CD14-positive monocyte (primary cell): ENCODE data around the gene SLC4A11. TPM values are rescaled to one million over a fixed set of nuclear protein-coding genes. Genes with fewer than 3 reads are reported as not detected.
A peak's percentile ranks its signal among the peaks of the same experiment; 100 is the strongest.

ENCODE experiments used
- DNase-seq, 3 donors: peaks; one replicate each; pipeline ENCODE4 v3.0.0-alpha.2; 2011 to 2022
- H2AFZ ChIP-seq: 2 replicates; pipeline ENCODE4 v1.6.0; 2012; ENCODE audit warnings: mild to moderate bottlenecking, low read depth, low read length, inconsistent platforms; ENCODE audit not compliant: insufficient read depth, poor library complexity, severe bottlenecking
- H3K27ac ChIP-seq, 2 donors: 1 replicate in 1 of 2; 2 replicates in 1 of 2; pipeline ENCODE4 v1.5.1; 2012 to 2013; ENCODE audit warnings: low read length in 2 of 2, control low read depth in 1 of 2, inconsistent platforms in 1 of 2, low read depth in 1 of 2, mild to moderate bottlenecking in 1 of 2
- H3K27me3 ChIP-seq, 2 donors: one replicate each; pipeline versions ENCODE4 v1.6.0 to v1.6.1; 2011 to 2013; ENCODE audit warnings: low read length in 2 of 2; ENCODE audit not compliant: control insufficient read depth in 2 of 2, insufficient read depth in 2 of 2
- H3K36me3 ChIP-seq, 2 donors: replicated peaks in 1 of 2; 1 replicate in 1 of 2; 2 replicates in 1 of 2; pipeline versions ENCODE4 v1.5.1 to v1.6.1; 2012 to 2013; ENCODE audit warnings: low read length in 2 of 2, control low read depth in 1 of 2, inconsistent platforms in 1 of 2, mild to moderate bottlenecking in 1 of 2; ENCODE audit not compliant: insufficient read depth in 2 of 2, control insufficient read depth in 1 of 2
- H3K4me1 ChIP-seq, 2 donors: 1 replicate in 1 of 2; 2 replicates in 1 of 2; pipeline versions ENCODE4 v1.5.1 to v1.6.1; 2012 to 2013; ENCODE audit warnings: low read length in 2 of 2, control low read depth in 1 of 2, inconsistent platforms in 1 of 2, mild to moderate bottlenecking in 1 of 2, moderate library complexity in 1 of 2; ENCODE audit not compliant: insufficient read depth in 2 of 2, control insufficient read depth in 1 of 2
- H3K4me2 ChIP-seq: replicated peaks from 2 replicates; pipeline ENCODE3; 2012; ENCODE audit warnings: low read length, moderate library complexity, mild to moderate bottlenecking; ENCODE audit not compliant: poor library complexity, severe bottlenecking; ENCODE audit errors: extremely low read depth
- H3K4me3 ChIP-seq, 3 experiments: fragments of 200-600 bp in 1 of 3; sonication (generic) in 1 of 3; replicated peaks in 1 of 3; 1 replicate in 2 of 3; 2 replicates in 1 of 3; pipeline ENCODE4 v1.5.1; 2011 to 2013; ENCODE audit warnings: low read length in 3 of 3, mild to moderate bottlenecking in 3 of 3, control low read depth in 2 of 3, low read depth in 2 of 3, inconsistent platforms in 1 of 3, moderate library complexity in 1 of 3
- H3K79me2 ChIP-seq: 2 replicates; pipeline ENCODE4 v1.6.0; 2012; ENCODE audit warnings: mild to moderate bottlenecking, control low read depth, inconsistent platforms, low read length, moderate library complexity; ENCODE audit not compliant: insufficient read depth
- H3K9ac ChIP-seq: 2 replicates; pipeline ENCODE4 v1.6.0; 2017; ENCODE audit warnings: low read length, mild to moderate bottlenecking; ENCODE audit not compliant: insufficient read depth, poor library complexity, severe bottlenecking
- H3K9me3 ChIP-seq, 2 donors: replicated peaks in 1 of 2; 1 replicate in 1 of 2; 2 replicates in 1 of 2; pipeline versions ENCODE4 v1.5.1 to v1.6.1; 2012 to 2013; ENCODE audit warnings: low read length in 2 of 2, control low read depth in 1 of 2; ENCODE audit not compliant: control insufficient read depth in 1 of 2, insufficient read depth in 1 of 2
- H4K20me1 ChIP-seq: 2 replicates; pipeline ENCODE4 v1.6.0; 2012; ENCODE audit warnings: mild to moderate bottlenecking, low read length, control low read depth, moderate library complexity; ENCODE audit not compliant: insufficient read depth
- H3K27ac Mint-ChIP-seq, 7 donors: one replicate each; pipeline ENCODE4 v1.8.0; 2020; ENCODE audit warnings: mild to moderate bottlenecking in 7 of 7, mixed read lengths in 7 of 7, moderate library complexity in 6 of 7, inconsistent platforms in 2 of 7
- H3K27me3 Mint-ChIP-seq, 3 donors: one replicate each; pipeline ENCODE4 v1.8.0; 2021 to 2022; ENCODE audit warnings: low read depth in 3 of 3, mild to moderate bottlenecking in 3 of 3, mixed read lengths in 3 of 3, moderate library complexity in 3 of 3, inconsistent platforms in 1 of 3
- H3K36me3 Mint-ChIP-seq, 2 donors: one replicate each; pipeline ENCODE4 v1.8.0; 2020; ENCODE audit warnings: mixed read lengths in 2 of 2, inconsistent platforms in 1 of 2, mild to moderate bottlenecking in 1 of 2
- H3K4me1 Mint-ChIP-seq: one replicate; pipeline ENCODE4 v1.8.0; 2020; ENCODE audit warnings: mild to moderate bottlenecking, mixed read lengths
- H3K4me3 Mint-ChIP-seq, 2 donors: one replicate each; pipeline ENCODE4 v1.8.0; 2020; ENCODE audit warnings: mild to moderate bottlenecking in 2 of 2, mixed read lengths in 2 of 2, moderate library complexity in 1 of 2
- H3K9me3 Mint-ChIP-seq, 7 donors: one replicate each; pipeline ENCODE4 v1.8.0; 2020 to 2022; ENCODE audit warnings: mixed read lengths in 7 of 7, mild to moderate bottlenecking in 6 of 7, moderate library complexity in 6 of 7, inconsistent platforms in 2 of 7
- WGBS: methylation state at CpG from one replicate; pipeline ENCODE4 v1.1.5; 2013; ENCODE audit warnings: missing lambda C conversion rate; ENCODE audit not compliant: insufficient coverage; 5-methylcytosine and 5-hydroxymethylcytosine counted together
- intact Hi-C, 2 donors: fragments of 100-400 bp; cut with micrococcal nuclease; formaldehyde crosslinking; loops; one replicate each; pipeline versions ENCODE4 v1.15.0 to v1.15.1; 2023
- polyA plus RNA-seq, 3 donors: library from polyadenylated mRNA; depleted of rRNA in 1 of 3; unstranded in 2 of 3; stranded (reverse) in 1 of 3; fragments of 300-500 nt in 2 of 3; fragments of >200 nt in 1 of 3; fragmentation: Illumina TruSeq in 2 of 3; gene quantifications; 1 replicate in 2 of 3; 2 replicates in 1 of 3; pipeline ENCODE4 v1.2.3, GENCODE V29; 2012 to 2021
- TF ChIP-seq, protein P1 (sequence below): fragments of 200-600 bp; IDR thresholded peaks from one replicate; pipeline ENCODE4 v1.8.0; 2022; ENCODE audit warnings: antibody characterized with exemption, mild to moderate bottlenecking

SLC4A11 gene
- polyA plus RNA-seq, 3 donors, result 0.11 to 0.33 TPM; not detected in 1

GRCh38 chr20:3275064-3275935 is 36.3 kb upstream of the SLC4A11 start:
- H3K27me3 Mint-ChIP-seq, result no peaks in the 10 kb centered on the region
- H3K9ac ChIP-seq, result no peak overlapping the region
- no peak for DNase-seq
- H3K36me3 Mint-ChIP-seq, result peaks cover 80 to 88% of the 10 kb centered on the region in 2 donors
- no peaks in the 10 kb centered on the region for H3K9me3 ChIP-seq
- no peaks in the 10 kb centered on the region for H3K79me2 ChIP-seq
- H3K4me1 Mint-ChIP-seq, result no peaks in the 10 kb centered on the region
- H3K36me3 ChIP-seq, result peaks cover 68 to 79% of the 10 kb centered on the region in 2 donors
- no peaks in the 10 kb centered on the region for H3K9me3 Mint-ChIP-seq
- 97% methylated on average over 5 of the region's 5 CpGs for WGBS
- no peaks in the 10 kb centered on the region for H3K27me3 ChIP-seq
- intact Hi-C loops, result no loop called here
- peak overlapping the region in 1 of 7 donors; percentile 32 for H3K27ac Mint-ChIP-seq
- no peak overlapping the region for H3K27ac ChIP-seq
- H2AFZ ChIP-seq, result no peak overlapping the region
- H3K4me2 ChIP-seq, result no peak overlapping the region
- TF ChIP-seq, protein P1, sequence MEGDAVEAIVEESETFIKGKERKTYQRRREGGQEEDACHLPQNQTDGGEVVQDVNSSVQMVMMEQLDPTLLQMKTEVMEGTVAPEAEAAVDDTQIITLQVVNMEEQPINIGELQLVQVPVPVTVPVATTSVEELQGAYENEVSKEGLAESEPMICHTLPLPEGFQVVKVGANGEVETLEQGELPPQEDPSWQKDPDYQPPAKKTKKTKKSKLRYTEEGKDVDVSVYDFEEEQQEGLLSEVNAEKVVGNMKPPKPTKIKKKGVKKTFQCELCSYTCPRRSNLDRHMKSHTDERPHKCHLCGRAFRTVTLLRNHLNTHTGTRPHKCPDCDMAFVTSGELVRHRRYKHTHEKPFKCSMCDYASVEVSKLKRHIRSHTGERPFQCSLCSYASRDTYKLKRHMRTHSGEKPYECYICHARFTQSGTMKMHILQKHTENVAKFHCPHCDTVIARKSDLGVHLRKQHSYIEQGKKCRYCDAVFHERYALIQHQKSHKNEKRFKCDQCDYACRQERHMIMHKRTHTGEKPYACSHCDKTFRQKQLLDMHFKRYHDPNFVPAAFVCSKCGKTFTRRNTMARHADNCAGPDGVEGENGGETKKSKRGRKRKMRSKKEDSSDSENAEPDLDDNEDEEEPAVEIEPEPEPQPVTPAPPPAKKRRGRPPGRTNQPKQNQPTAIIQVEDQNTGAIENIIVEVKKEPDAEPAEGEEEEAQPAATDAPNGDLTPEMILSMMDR, result no peak
- no peak overlapping the region for H3K4me3 ChIP-seq
- H3K4me1 ChIP-seq, result no peaks in the 10 kb centered on the region
- H4K20me1 ChIP-seq, result no peaks in the 10 kb centered on the region
- no peak overlapping the region for H3K4me3 Mint-ChIP-seq

GRCh38 chr20:3273371-3273770 is 34.4 kb upstream of the SLC4A11 start:
- Mint-ChIP-seq H3K4me1 (no peaks in the 10 kb centered on the region), H3K27me3 (no peaks in the 10 kb centered on the region), H3K4me3 (no peak overlapping the region), H3K9me3 (no peaks in the 10 kb centered on the region), H3K27ac (no peak overlapping the region), H3K36me3 (peaks cover 71 to 88% of the 10 kb centered on the region in 2 donors)
- Histone ChIP-seq H3K36me3 (peaks cover 62 to 78% of the 10 kb centered on the region in 2 donors), H4K20me1 (no peaks in the 10 kb centered on the region), H3K27ac (no peak overlapping the region), H3K79me2 (no peaks in the 10 kb centered on the region), H3K4me3 (no peak overlapping the region), H3K27me3 (no peaks in the 10 kb centered on the region), H2AFZ (no peak overlapping the region), H3K4me2 (no peak overlapping the region), H3K4me1 (no peaks in the 10 kb centered on the region), H3K9ac (no peak overlapping the region), H3K9me3 (no peaks in the 10 kb centered on the region)
- intact Hi-C loops, result no loop called here
- WGBS, result no CpG with 5 or more reads among the region's 4 CpGs
- TF ChIP-seq, protein P1, result no peak
- no peak for DNase-seq
